ENCODE measurements around the gene LSM8. TPM values are rescaled to one million over a fixed set of nuclear protein-coding genes. Genes with fewer than 3 reads are reported as not detected.
"Not testable (repeated sequence)": the region's sequence is repeated elsewhere in the genome, so short reads cannot be mapped to it uniquely, and the experiment has no call there.

Gene LSM8
- total RNA-seq, 1 experiment from 2014 or later: 93.4 TPM

DNA sequence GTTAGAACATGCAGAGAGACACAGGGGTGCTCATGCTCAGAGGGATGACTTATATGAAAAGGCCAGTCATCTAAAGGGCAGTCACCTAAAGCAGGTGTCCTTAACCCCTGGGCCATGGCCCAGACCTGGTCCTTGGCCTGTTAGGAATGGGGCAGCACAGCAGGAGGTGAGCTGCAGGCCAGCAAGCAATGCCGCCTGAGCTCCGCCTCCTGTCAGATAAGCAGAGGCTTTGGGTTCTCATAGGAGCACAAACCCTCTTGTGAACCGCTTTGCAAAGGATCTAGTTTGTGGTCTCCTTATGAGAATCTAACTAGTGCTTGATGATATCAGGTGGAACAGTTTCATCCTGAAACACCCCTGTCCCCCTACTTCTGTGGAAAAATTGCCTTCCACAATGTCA, 55.0 kb downstream of the LSM8 start:
- Histone ChIP-seq H4K20me1 (ENCODE audit: insufficient read depth, low read depth, low read length) (no peaks in the 10 kb centered on the region), H2AFZ (ENCODE audit: low read length) (no peak overlapping the region), H3K4me1 (ENCODE audit: low read length) (no peaks in the 10 kb centered on the region), H3K9me2 (replicated peaks; ENCODE audit: insufficient read depth, low read length) (0 out of 2 replicates have a peak, but pooled peaks cover 3% of the 10 kb centered on the region), H3K4me3 (ENCODE audit: low read length) (no peak overlapping the region), H3K27ac (ENCODE audit: low read length) (no peak overlapping the region), H3K27me3 (ENCODE audit: low read length) (no peaks in the 10 kb centered on the region), H3K36me3 (ENCODE audit: insufficient read depth, low read length) (no peaks in the 10 kb centered on the region), H3K4me2 (ENCODE audit: low read depth, low read length, poor library complexity, severe bottlenecking) (no peak overlapping the region), H3K9ac (ENCODE audit: low read length) (no peak overlapping the region), H3K79me2 (ENCODE audit: low read length) (no peaks in the 10 kb centered on the region), H3K9me3 (ENCODE audit: low read length) (no peaks in the 10 kb centered on the region)
- DNase-seq: no peak

DNA sequence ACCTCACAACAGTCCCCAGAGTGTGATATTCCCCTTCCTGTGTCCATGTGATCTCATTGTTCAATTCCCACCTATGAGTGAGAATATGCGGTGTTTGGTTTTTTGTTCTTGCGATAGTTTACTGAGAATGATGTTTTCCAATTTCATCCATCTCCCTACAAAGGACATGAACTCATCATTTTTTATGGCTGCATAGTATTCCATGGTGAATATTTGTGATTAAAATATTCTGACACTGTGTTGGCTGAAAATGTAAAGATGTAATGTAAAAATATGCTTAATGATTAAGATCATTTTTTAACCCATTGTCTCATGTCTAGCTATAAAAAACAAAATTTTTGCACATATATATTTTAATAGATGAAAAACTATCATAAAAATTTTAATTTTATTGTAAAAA, 56.4 kb downstream of the LSM8 start:
- H2AFZ ChIP-seq (ENCODE audit: low read length); H3K9me3 ChIP-seq (ENCODE audit: low read length); H3K4me2 ChIP-seq (ENCODE audit: low read depth, low read length, poor library complexity, severe bottlenecking); H3K9me2 ChIP-seq (replicated peaks; ENCODE audit: insufficient read depth, low read length); H3K4me1 ChIP-seq (ENCODE audit: low read length); H3K79me2 ChIP-seq (ENCODE audit: low read length); H3K27ac ChIP-seq (ENCODE audit: low read length); DNase-seq; H4K20me1 ChIP-seq (ENCODE audit: insufficient read depth, low read depth, low read length); H3K27me3 ChIP-seq (ENCODE audit: low read length); H3K9ac ChIP-seq (ENCODE audit: low read length); H3K36me3 ChIP-seq (ENCODE audit: insufficient read depth, low read length); H3K4me3 ChIP-seq (ENCODE audit: low read length): not testable (repeated sequence)

Other genes with a start within 250 kb of the LSM8 start
- 1.7 and 2.8 TPM in 2 replicates for gene ANKRD7, start 40.5 kb downstream of the LSM8 start, total RNA-seq (2014; rRNA removed; shearing (Covaris generic); ENCODE audit: low replicate concordance)

All from Karpas-422 (cell line).